Right renal pelvis (tissue), 4 donors: ENCODE data around the gene HS3ST4. TPM values are rescaled to one million over a fixed set of nuclear protein-coding genes. Genes with fewer than 3 reads are reported as not detected.

Source experiments
- DNase-seq, 4 donors: peaks; one replicate each; pipeline ENCODE4 v3.0.0-alpha.2; 2013; ENCODE audit warnings: low read depth in 4 of 4, low spot score in 3 of 4, missing footprints in 1 of 4
- polyA plus RNA-seq, 4 donors: library from polyadenylated mRNA; unstranded; fragments of 120-200 nt; gene quantifications; one replicate each; pipeline ENCODE4 v1.2.1, GENCODE V29; 2013; ENCODE audit not compliant: insufficient read length in 4 of 4

Gene HS3ST4
- polyA plus RNA-seq, 4 donors: 0.37 to 0.90 (median 0.58) TPM

GRCh38 chr16:26157319-26157718, 465.6 kb downstream of the HS3ST4 start:
- no peak for DNase-seq

- no peak for DNase-seq
These were observed 466.5 kb downstream of the HS3ST4 start for GRCh38 chr16:26158142-26158759.

- no peak for DNase-seq
These were observed 469.9 kb downstream of the HS3ST4 start for GRCh38 chr16:26161461-26162180.

GRCh38 chr16:26169473-26169872, 477.7 kb downstream of the HS3ST4 start:
- no peak for DNase-seq

- DNase-seq: no peak
These were observed 484.2 kb downstream of the HS3ST4 start for GRCh38 chr16:26175944-26176343.

GRCh38 chr16:26177438-26177837, 485.7 kb downstream of the HS3ST4 start:
- no peak for DNase-seq

- no peak for DNase-seq
These were observed 486.5 kb downstream of the HS3ST4 start for GRCh38 chr16:26178298-26178697.

- DNase-seq: no peak
These were observed 494.4 kb downstream of the HS3ST4 start for GRCh38 chr16:26186091-26186615.
